Adrenal gland (tissue), 5 donors: ENCODE measurements around the gene TTC22.

Experiments
- POLR2A ChIP-seq, 2 donors: fragments of 450-650 bp; IDR thresholded peaks; one replicate each; pipeline ENCODE4 v1.6.1; 2017; ENCODE audit warnings: antibody characterized with exemption in 2 of 2, mild to moderate bottlenecking in 2 of 2, moderate library complexity in 1 of 2
- TF ChIP-seq, protein P1 (sequence below), 6 experiments: fragments of 450-650 bp in 4 of 6; fragments of 200-600 bp in 2 of 6; sonication (generic) in 1 of 6; IDR thresholded peaks; 1 replicate in 5 of 6; 2 replicates in 1 of 6; pipeline versions ENCODE4 v1.5.1 to v1.8.0; 2016 to 2021; ENCODE audit warnings: antibody characterized with exemption in 6 of 6, mild to moderate bottlenecking in 2 of 6, moderate library complexity in 1 of 6
- donor health status: DM: no; HTN: no; CAD: no.

DNA sequence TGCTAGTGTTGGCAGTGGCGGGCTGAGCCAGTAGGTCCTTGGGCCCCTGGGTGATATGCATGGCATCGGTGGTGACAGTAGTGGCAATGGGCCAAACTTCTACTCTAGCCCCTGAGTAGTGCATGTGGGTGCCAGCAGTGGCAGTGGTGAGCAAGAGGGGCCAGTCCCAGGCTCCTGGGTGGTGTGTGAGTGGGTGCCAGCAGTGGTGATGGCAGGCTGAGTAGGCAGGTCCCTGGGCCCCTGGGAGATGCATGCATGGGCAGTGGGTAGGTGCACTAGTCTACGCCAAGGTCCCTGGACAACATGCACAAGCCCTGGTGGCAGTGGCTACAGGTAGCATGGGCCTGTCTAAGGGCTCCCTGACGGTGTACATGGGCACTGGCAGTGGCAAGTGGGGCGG lies 24.6 kb upstream of the TTC22 start:
- TF ChIP-seq POLR2A (IDR thresholded peaks at IDR 0.05), result no peak
- TF ChIP-seq, protein P1, sequence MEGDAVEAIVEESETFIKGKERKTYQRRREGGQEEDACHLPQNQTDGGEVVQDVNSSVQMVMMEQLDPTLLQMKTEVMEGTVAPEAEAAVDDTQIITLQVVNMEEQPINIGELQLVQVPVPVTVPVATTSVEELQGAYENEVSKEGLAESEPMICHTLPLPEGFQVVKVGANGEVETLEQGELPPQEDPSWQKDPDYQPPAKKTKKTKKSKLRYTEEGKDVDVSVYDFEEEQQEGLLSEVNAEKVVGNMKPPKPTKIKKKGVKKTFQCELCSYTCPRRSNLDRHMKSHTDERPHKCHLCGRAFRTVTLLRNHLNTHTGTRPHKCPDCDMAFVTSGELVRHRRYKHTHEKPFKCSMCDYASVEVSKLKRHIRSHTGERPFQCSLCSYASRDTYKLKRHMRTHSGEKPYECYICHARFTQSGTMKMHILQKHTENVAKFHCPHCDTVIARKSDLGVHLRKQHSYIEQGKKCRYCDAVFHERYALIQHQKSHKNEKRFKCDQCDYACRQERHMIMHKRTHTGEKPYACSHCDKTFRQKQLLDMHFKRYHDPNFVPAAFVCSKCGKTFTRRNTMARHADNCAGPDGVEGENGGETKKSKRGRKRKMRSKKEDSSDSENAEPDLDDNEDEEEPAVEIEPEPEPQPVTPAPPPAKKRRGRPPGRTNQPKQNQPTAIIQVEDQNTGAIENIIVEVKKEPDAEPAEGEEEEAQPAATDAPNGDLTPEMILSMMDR (IDR thresholded peaks at IDR 0.05), result no peak
